Measurements from ENCODE around the gene NCMAP. TPM values are rescaled to one million over a fixed set of nuclear protein-coding genes. Genes with fewer than 3 reads are reported as not detected.
A peak's percentile ranks its signal among the peaks of the same experiment; 100 is the strongest.

Gene NCMAP
- total and polyA plus RNA-seq, 2 of the 4 experiments (the other 2 are of a cell fraction) = not detected

DNA sequence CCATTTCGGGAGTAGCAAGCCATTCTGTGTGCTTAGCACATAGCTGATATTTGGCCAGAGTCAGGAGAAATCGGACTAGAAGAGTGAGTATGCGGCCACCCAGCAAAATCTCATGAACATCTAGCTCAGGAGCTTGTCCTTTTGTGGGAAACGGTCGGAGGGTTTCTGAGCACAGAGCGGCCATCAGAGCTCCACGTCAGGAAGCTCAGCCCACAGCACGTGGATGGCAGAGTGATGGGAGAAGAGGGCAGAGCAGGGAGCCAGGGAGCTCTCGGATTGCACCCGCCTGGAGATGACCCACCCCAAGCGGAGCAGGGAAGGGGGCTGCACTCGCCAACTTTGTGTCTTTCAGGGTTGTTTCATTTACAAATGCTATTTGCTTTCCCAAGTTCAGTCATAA lies 39.4 kb upstream of the NCMAP start:
- no peak overlapping the region for H2AK5ac ChIP-seq (ENCODE audit: low read depth, low read length)
- no peak overlapping the region for H3K27ac ChIP-seq (ENCODE audit: insufficient read depth, low read length)
- TF ChIP-seq BHLHE40 (IDR thresholded peaks at IDR 0.05; ENCODE audit: low read depth, low read length) = no peak
- TF ChIP-seq, protein P1, sequence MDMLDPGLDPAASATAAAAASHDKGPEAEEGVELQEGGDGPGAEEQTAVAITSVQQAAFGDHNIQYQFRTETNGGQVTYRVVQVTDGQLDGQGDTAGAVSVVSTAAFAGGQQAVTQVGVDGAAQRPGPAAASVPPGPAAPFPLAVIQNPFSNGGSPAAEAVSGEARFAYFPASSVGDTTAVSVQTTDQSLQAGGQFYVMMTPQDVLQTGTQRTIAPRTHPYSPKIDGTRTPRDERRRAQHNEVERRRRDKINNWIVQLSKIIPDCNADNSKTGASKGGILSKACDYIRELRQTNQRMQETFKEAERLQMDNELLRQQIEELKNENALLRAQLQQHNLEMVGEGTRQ (IDR thresholded peaks at IDR 0.05; ENCODE audit: low read depth, low read length) = no peak
- no peak for TF ChIP-seq FOS (IDR thresholded peaks at IDR 0.05; ENCODE audit: low read depth, low read length)
- no peak for TF ChIP-seq RAD21 (IDR thresholded peaks at IDR 0.05; ENCODE audit: low read length)
- no peak for TF ChIP-seq ELK1 (IDR thresholded peaks at IDR 0.05; ENCODE audit: borderline replicate concordance, low read depth, low read length)
- TF ChIP-seq NFE2L2 (IDR thresholded peaks at IDR 0.05; ENCODE audit: low read depth, low read length) = no peak
- TF ChIP-seq CTCF (conservative IDR thresholded peaks at IDR 0.05; ENCODE audit: low read depth, low read length) = no peak
- TF ChIP-seq MAFK (IDR thresholded peaks at IDR 0.05; ENCODE audit: low read depth, low read length) = no peak
- TF ChIP-seq SMC3 (IDR thresholded peaks at IDR 0.05; ENCODE audit: low read depth, low read length) = no peak
- no peak for TF ChIP-seq CHD1 (IDR thresholded peaks at IDR 0.05; ENCODE audit: low read depth, low read length)
- TF ChIP-seq MXI1 (IDR thresholded peaks at IDR 0.05; ENCODE audit: borderline replicate concordance, low read depth, low read length) = no peak
- TF ChIP-seq MAZ (IDR thresholded peaks at IDR 0.05; ENCODE audit: borderline replicate concordance, low read depth, low read length) = no peak
- no peak for TF ChIP-seq POLR2A (IDR thresholded peaks at IDR 0.05; ENCODE audit: low read depth, low read length)
- no peak for TF ChIP-seq RCOR1 (IDR thresholded peaks at IDR 0.05; ENCODE audit: insufficient replicate concordance, low read length)
- TF ChIP-seq RFX5 (IDR thresholded peaks at IDR 0.05; ENCODE audit: low read depth, low read length) = no peak
- TF ChIP-seq CEBPB (IDR thresholded peaks at IDR 0.05; ENCODE audit: low read depth, low read length) = no peak
- no peak overlapping the region for H2BK5ac ChIP-seq (ENCODE audit: low read depth, low read length, poor library complexity, severe bottlenecking)
- ATAC-seq (ENCODE audit: low read depth) (no peak), DNase-seq (no peak)
- H2AK9ac ChIP-seq (replicated peaks; ENCODE audit: low read depth, low read length, poor library complexity) = no peak overlapping the region
- H3K14ac ChIP-seq (replicated peaks; ENCODE audit: low read depth, low read length) = no peak overlapping the region
- in situ Hi-C loops (cut with MboI; ENCODE audit: low sequenced_read_pairs) = no loop called here
- H2BK15ac ChIP-seq (ENCODE audit: low read depth, low read length) = no peak overlapping the region
- dilution Hi-C loops (cut with HindIII; ENCODE audit: low sequenced_read_pairs, unreplicated experiment) = no loop called here
- no peak overlapping the region for H4K91ac ChIP-seq (ENCODE audit: insufficient read depth, low read depth, low read length)
- no peak overlapping the region for H3K56ac ChIP-seq (ENCODE audit: extremely low read depth, insufficient read depth, low read length)
- H3K27me3 ChIP-seq (ENCODE audit: control insufficient read depth, insufficient read depth, low read length) = no peaks in the 10 kb centered on the region
- no peak overlapping the region for H3K18ac ChIP-seq (ENCODE audit: low read depth, low read length)
- ChIA-PET POLR2A (ENCODE audit: unreplicated experiment) (no interaction called here), CTCF (interaction anchor here (1.1 kb wide), 1 partner anchor 11 kb away, joined by 5 read pairs; no protein-coding TSS in a partner anchor)
- no peaks in the 10 kb centered on the region for H3K9me3 ChIP-seq (ENCODE audit: control insufficient read depth, insufficient read depth, low read length)
- H3K4me3 ChIP-seq (ENCODE audit: insufficient read depth, low read depth, low read length) = no peak overlapping the region
- H3K36me3 ChIP-seq (ENCODE audit: control insufficient read depth, insufficient read depth, low read length) = no peaks in the 10 kb centered on the region
- H4K20me1 ChIP-seq (ENCODE audit: insufficient read depth, low read length) = no peaks in the 10 kb centered on the region
- WGBS, 2 experiments (ENCODE audit: extremely low coverage in 2 of 2, insufficient read length in 1 of 2) = 71% methylated on average over 8 of the region's 12 CpGs; no CpG with 5 or more reads in 1 of the 2 experiments
- H2BK20ac ChIP-seq (ENCODE audit: low read depth, low read length) = no peak overlapping the region
- no peak overlapping the region for H4K8ac ChIP-seq (ENCODE audit: low read depth in 2 of 2, low read length in 2 of 2)
- no peak overlapping the region for H3K4me2 ChIP-seq (ENCODE audit: low read depth, low read length)
- intact Hi-C loops (cut with micrococcal nuclease) = no loop called here
- no peak overlapping the region for H3K23ac ChIP-seq (ENCODE audit: low read depth, low read length)
- H3K4ac ChIP-seq (ENCODE audit: low read depth, low read length) = no peak overlapping the region
- H3K79me1 ChIP-seq (ENCODE audit: low read depth in 1 of 2, low read length in 2 of 2) = peaks cover 6% of the 10 kb centered on the region in 2 experiments; a peak in 3 of 4 replicates
- H2AFZ ChIP-seq (replicated peaks; ENCODE audit: low read length, poor library complexity) = peak overlapping the region; percentile 0
- no TSS peak for BruUV-seq (replicated peaks)
- no peak overlapping the region for H3K9ac ChIP-seq (ENCODE audit: low read depth, low read length)
- H4K5ac ChIP-seq (ENCODE audit: low read depth, low read length) = no peak overlapping the region
- 0 out of 2 replicates have a peak, but pooled peaks cover 6% of the 10 kb centered on the region for H3K9me1 ChIP-seq (ENCODE audit: insufficient read depth, low read length)
- H2BK120ac ChIP-seq (ENCODE audit: low read depth, low read length) = no peak overlapping the region
- H3K4me1 ChIP-seq (ENCODE audit: control insufficient read depth, insufficient read depth, low read length) = no peaks in the 10 kb centered on the region
